COR-L47 (cell line): ENCODE data around the gene GADD45G.

Experiments
- DNase-seq: peaks from one replicate; lab custom pipeline; 2025; lab: John Stamatoyannopoulos, UW

GADD45G gene

DNA sequence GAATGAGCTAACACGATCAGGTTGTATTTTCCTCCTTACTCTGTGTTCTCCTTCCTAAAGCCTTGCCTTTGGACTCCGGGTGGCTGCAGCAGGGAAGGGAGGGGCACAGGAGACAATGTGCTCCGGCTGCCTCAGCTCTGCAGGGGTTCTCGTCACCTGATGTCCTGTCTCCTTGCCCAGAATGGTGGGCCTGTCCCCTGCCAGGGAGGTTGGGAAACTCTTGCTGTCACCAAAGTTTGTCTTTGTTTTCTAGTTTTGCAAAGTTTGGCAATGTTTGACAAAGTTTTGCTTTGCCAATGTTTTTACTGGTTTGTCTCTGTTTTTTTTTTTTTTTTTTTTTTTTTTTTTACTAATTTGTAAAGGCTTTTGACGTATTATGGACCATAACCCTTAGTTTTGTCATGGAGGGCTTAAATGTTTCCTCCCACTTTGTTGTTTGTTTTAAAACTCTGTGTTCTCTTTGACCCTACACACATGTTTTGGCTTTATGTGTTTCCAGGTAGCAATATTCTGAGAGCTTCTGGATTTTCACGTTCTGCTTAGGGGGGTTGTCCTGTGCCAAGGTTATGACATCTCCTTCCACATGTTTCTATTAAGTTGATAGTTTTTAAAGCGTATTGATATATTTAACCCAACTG lies 49.3 kb downstream of the GADD45G start:
- DNase-seq: no peak

GRCh38 chr9:89655056-89655989 lies 50.5 kb downstream of the GADD45G start:
- DNase-seq: no peak
